ENCODE results near the gene MSRB3.

- TF ChIP-seq POLR2AphosphoS5 (IDR thresholded peaks at IDR 0.05; ENCODE audit: low read depth, low read length) (no peak), CTCF (IDR thresholded peaks at IDR 0.05) (no peak), GABPA (IDR thresholded peaks at IDR 0.05; ENCODE audit: low read depth) (no peak), SMC3 (IDR thresholded peaks at IDR 0.05; ENCODE audit: low read depth, low read length) (no peak), EZH2phosphoT487 (IDR thresholded peaks at IDR 0.05; ENCODE audit: borderline replicate concordance, low read depth) (no peak), EP300 (IDR thresholded peaks at IDR 0.05; ENCODE audit: borderline replicate concordance in 1 of 2, low read depth in 1 of 2, low read length in 1 of 2) (no peak), PBX3 (IDR thresholded peaks at IDR 0.05) (no peak), SIN3A (IDR thresholded peaks at IDR 0.05; ENCODE audit: borderline replicate concordance, low read depth, low read length) (no peak)
These were observed 222.7 kb downstream of the MSRB3 start for GRCh38 chr12:65501093-65501621.
